IPS-18c (cell line): ENCODE data around the gene GTF2IRD1.
A peak's percentile ranks its signal among the peaks of the same experiment; 100 is the strongest.
"Not testable (repeated sequence)": the region's sequence is repeated elsewhere in the genome, so short reads cannot be mapped to it uniquely, and the experiment has no call there.

Experiments
- H3K4me3 ChIP-seq: 2 replicates; pipeline ENCODE4 v1.7.0; 2013; ENCODE audit warnings: low read depth, mild to moderate bottlenecking, low read length, moderate library complexity; ENCODE audit not compliant: insufficient read depth
- H3K9me3 ChIP-seq: one replicate; pipeline ENCODE4 v1.6.1; 2013; ENCODE audit warnings: mild to moderate bottlenecking, low read length, moderate library complexity; ENCODE audit not compliant: control insufficient read depth, insufficient read depth

The GTF2IRD1 gene

DNA sequence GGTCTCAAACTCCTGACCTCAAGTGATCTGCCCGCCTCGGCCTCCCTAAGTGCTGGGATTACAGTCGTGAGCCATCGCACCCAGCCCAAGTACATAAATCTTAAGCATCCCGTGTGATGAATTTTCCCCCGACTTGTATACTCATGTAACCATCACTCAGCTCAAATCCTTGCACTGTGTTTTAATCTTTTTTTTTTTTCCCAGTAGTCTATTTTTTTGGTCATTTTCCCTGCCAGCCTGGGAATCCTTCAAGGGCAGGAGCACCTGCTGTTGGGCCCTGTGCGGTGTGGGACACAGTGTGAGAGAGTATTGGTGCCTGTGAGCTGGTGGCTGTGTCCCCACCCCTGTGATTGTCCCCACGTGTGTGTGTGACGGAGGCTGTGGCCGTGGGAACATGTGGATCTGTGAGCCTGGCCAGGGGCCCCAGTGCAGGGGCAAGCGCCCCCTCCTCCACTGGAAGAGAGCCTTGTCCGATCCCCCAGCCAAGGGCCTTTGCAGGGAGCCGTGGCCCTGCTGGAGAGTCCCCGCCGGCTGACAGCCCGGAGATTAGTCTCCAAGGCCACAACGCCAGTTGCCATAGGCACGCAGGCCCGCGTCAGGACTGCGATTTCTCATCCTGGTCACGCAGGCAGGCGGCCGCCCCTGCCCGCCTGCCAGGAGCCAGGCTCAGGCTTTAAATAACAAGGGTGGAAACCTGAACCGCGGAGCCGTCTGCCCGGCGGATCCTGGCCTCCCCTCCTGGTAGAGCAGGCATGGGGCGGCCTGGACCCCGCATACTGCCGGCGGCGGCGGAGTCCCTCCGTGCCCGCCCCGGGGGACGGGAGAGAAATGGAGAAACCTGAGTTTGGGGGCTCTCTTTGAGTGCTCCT is 26.5 kb downstream of the GTF2IRD1 start:
- no peaks in the 10 kb centered on the region for H3K9me3 ChIP-seq
- H3K4me3 ChIP-seq = peak overlapping the region; percentile 24

DNA sequence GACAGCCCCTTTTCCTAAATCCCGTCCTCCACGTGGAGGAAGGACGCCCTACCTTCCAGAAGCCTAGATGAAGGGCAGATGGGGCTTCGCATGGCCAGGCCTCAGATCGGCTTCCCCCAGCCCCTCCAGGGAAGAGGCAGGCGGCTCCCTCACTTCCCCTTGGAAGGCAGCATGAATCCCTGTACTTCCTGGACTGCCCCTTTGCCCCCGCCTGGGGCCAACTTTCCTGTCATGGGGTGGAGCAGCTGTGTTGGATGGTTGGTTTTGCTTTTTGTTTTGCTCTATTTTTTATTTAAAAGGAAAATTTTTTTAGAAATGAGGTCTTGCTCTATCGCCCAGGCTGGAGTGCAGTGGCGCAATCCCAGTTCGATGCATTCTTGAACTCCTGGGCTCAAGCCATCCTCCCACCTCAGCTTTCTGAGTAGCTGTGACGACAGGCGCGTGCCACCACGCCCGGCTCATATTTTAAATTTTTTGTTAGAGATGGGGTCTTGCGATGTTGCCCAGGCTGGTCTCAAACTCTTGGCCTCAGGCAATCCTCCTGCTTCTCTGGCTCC is 27.2 kb downstream of the GTF2IRD1 start:
- no peaks in the 10 kb centered on the region for H3K9me3 ChIP-seq
- H3K4me3 ChIP-seq = peak overlapping the region; percentile 24

DNA sequence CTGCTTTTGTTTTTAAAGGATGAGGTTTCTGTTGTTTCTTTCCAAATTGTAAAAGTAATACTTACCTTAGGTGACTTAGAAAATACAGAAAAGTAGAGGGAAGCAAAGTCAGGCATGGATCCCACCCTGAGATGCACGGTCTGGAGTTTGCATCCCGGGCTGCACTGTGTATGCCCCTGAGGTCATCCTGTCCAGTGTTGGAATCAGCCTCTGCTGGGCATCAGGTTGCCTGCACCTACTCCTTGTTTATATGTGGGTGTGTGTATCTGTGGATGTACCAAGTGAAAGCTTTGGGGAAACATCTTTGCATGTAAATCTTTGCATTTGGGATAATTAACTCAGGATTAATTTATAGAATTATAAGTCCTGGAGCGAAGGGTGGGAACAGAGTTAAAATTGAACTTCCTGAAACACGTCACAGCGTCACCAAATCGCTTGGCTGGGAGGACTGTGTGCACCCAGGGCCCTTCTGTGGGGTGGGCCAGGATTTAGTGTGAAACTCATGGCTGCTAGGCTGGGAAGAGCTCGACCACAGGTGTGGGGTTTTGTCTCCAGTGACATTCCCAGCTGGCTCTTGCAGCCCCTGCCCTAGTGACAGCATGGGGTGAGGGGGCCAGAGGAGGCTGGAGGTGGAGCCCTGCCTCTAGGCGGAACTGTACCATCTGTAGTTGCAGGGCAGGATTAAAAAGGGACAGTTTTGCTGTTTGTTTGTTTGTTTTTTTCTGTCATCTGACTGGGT is 27.9 kb downstream of the GTF2IRD1 start:
- no peak overlapping the region for H3K4me3 ChIP-seq
- H3K9me3 ChIP-seq = no peaks in the 10 kb centered on the region

DNA sequence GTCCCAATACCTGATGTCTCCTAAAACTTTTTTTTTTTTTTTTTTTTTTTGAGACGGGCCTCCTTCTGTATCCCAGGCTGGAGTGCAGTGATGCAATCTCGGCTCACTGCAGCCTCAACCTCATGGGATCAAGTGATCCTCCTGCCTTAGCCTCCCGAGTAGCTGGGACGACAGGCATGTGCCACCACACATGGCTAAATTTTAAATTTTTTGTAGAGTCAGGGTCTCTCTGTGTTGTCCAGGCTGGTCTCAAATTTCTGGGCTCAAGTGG is 28.4 kb downstream of the GTF2IRD1 start:
- Histone ChIP-seq H3K9me3 (no peaks in the 10 kb centered on the region), H3K4me3 (no peak overlapping the region)

DNA sequence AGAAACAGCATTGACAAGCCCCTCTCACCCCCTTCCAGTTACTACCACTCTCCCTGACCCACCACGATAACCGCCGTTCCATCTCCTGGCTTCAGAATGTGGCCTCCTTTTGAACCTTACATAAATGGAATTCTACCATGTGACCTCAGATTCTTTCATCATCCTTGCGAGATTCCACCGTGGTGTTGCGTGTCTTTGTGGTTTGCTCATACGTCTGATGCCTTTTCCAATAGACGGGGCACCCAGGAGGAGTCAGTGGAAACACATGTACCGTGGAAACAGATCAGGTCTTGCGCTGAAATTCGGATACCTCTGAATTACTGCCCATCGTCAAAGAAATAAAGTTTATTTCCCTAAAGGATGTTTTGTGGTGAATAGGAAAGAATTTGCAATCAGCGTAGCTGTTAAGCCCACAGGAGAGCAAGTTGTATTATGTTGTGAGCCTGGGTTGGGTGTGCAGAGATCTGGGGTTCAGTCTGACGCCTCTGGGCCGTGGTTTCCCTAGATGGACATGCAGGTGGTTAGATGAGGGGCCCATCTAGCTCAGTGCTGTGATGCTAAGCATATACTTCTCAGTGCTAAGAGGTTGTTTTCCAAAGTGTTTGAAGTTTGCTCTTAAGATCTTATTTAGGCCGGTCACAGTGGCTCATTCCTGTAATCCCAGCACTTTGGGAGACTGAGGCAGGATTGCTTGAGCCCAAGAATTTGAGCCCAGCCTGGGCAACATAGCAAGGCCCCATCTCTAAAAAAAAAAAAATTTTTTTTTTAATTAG is 29.1 kb downstream of the GTF2IRD1 start:
- H3K9me3 ChIP-seq = no peaks in the 10 kb centered on the region

DNA sequence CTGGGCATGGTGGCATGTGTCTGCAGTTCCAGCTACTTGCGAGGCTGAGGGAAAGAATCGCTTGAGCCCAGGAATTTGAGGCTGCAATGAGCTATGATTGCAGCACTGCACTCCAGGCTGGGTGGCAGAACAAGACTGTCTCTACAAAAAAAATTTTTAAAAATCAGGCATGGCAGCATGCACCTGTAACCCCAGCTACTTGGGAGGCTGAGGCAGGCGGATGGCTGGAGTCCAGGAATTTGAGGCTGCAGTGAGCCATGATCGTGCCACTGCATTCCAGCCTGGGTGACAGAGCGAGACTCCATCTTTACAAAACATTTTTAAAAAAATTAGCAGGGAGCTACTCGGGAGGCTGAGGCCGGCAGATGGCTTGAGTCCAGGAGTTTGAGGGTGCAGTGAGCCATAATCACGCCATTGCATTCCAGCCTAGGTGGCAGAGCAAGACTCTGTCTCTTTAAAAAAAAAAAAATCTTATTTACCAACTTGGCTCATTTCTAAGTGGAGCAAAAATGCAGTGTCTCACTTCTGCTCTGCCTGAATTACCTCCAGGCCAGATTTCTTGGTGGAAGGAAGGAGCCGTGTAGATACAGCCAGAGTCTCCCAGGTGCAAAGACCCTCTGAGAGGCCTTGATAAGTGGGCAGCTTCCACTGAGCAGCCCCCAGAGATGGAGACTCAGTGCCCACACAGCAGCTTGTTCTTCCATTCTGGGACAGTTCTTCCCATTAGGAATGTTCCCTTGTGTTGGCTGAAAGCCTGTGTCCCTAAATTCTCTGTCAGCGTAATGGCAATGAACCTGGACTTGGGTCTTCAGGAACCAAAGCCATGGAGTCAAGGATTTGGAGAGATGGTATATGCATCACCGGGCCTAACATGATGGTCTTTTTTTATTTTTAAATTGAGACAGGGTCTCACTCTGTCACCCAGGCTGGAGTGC is 30.0 kb downstream of the GTF2IRD1 start:
- Histone ChIP-seq H3K9me3 (peaks cover 3% of the 10 kb centered on the region), H3K4me3 (no peak overlapping the region)

More for the DNA sequence above, 29.1 kb downstream of the GTF2IRD1 start:
- H3K4me3 ChIP-seq = no peak overlapping the region

DNA sequence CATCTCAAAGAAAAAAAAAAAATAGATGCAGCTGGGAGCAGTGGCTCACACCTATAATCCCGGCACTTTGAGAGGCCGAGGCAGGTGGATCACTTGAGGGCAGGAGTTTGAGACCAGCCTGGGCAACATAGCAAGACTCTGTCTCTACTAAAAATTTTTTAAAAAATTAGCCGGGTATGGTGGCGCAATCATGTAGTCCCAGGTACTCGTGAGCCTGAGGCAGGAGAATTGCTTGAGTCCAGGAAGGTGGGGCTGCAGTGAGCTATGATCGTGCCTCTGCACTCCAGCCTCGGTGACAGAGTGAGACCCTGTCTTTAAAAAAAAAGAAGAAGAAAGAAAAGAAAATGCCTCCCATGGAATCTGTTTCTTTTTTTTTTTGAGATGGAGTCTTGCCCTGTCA is 31.9 kb downstream of the GTF2IRD1 start:
- H3K9me3 ChIP-seq = peaks cover 3% of the 10 kb centered on the region
- H3K4me3 ChIP-seq = no peak overlapping the region

DNA sequence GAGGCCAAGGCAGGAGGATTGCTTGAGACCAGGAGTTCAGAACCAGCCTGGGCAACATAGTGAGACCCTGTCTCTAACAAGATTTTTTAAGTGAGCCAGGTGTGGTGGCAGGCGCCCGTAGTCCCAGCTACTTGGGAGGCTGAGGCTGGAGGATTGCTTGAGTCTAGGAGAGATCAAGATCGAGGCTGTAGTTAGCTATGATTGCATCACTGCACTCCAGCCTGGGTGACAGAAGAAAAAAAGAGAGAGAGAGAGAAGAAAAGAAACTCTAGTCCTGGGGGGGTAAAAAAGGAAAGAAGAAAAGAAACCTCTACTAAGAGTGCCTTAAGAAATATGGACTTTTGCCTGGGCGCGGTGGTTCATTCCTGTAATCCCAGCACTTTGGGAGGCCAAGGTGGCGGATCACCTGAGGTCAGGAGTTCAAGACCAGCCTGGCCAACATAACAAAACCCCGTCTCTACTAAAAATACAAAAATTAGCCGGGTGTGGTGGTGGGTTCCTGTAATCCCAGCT is 34.9 kb downstream of the GTF2IRD1 start:
- H3K4me3 ChIP-seq, H3K9me3 ChIP-seq: not testable (repeated sequence)

DNA sequence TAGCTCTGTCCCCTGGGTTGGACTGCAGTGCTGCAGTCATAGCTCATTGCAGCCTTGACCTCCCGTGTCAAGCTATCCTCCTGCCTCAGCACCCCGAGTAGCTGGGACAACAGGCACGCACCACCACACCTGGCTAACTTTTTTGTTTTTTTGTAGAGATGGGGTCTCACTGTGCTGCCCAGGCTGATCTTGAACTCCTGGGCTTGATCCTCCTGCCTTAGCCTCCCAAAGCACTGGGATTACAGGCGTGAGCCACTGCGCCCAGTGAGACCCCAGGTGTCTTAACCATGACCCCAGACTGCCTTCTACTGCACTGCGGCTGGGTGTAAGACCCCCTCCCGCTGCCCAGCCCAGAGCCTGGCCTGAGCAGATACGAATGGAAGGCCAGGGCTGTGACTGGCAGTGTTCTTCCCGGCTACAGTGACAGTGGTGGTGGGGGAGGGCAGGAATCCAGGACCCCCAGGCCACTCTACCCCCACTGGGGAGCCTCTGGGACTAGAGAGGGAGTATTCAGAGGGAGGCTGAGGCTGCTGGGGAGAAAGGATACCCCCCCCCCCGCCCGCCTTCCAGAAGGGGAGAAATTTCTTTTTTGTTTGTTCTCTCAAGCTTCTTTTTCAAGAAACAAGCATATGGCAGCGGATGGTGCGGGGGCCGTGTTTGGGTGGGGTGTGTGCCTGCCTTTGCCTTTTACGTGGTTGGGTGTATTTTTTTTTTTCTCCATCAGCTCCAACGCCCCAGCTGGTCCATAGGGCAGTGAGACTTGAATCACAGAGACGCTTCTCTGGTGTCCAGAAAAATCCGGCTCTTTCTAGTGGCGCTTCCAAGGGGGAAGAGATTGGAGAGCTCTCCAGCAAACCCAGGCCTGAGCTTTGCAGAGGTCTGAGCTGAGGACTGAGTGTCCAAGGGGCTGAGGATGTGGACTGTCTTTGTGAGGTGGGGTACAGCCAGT is 36.6 kb downstream of the GTF2IRD1 start:
- no peak overlapping the region for H3K4me3 ChIP-seq
- peaks cover 3% of the 10 kb centered on the region for H3K9me3 ChIP-seq

DNA sequence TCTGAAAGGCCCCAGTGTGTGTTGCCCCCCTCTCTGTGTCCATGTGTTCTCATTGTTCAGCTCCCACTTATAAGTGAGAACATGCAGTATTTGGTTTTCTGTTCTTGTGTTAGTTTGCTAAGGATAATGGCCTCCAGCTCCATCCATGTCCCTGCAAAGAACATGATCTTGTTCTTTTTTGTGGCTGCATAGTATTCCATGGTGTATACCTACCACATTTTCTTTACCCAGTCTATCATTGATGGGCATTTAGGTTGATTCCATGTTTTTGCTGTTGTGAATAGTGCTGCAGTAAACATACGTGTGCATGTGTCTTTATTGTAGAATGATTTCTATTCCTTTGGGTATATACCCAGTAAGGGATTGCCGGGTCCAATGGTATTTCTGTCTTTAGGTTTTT is 37.8 kb downstream of the GTF2IRD1 start:
- not testable (repeated sequence) for H3K9me3 ChIP-seq, H3K4me3 ChIP-seq

DNA sequence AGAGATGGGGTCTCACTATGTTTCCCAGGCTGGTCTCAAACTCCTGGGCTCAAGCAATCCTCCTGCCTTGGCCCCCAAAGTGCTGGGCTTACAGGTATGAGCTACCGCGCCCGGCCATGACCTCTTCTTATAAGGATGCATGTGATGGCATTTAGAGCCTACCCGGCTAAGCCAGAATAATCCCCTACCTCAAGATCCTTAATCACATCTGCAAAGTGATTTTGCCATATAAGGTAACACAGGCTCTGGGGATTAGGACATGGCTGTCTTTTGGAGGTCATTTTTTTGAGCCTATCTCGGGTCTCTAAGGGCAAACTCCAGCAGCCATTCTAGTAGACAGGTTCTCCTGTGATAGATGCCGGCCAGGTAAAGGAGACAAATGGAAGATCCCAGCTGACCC is 39.6 kb downstream of the GTF2IRD1 start:
- H3K9me3 ChIP-seq = no peaks in the 10 kb centered on the region
- no peak overlapping the region for H3K4me3 ChIP-seq

DNA sequence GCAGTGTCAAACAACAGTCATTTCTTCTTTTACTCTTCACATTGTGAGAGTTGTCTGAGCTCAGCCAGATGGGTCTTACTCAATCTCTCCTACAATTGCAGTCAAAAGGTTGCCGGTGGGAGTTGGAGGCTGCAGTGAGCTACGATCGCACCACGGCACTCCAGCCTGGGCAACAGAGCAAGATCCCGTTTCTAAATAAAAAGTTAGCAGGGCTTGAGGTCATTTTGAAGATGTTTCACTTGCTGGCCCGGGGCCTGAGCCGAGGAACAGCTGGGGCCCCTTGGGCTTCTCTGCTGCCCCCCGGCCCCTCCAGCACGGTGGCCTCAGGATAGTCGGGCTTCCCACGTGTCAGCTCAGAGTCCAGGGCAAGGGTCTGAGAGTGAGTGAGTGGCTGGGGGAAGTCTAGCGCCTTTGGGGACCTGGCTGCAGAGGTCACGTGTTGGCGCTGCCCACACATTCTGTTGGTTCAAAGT is 40.4 kb downstream of the GTF2IRD1 start:
- Histone ChIP-seq H3K9me3 (no peaks in the 10 kb centered on the region), H3K4me3 (no peak overlapping the region)

DNA sequence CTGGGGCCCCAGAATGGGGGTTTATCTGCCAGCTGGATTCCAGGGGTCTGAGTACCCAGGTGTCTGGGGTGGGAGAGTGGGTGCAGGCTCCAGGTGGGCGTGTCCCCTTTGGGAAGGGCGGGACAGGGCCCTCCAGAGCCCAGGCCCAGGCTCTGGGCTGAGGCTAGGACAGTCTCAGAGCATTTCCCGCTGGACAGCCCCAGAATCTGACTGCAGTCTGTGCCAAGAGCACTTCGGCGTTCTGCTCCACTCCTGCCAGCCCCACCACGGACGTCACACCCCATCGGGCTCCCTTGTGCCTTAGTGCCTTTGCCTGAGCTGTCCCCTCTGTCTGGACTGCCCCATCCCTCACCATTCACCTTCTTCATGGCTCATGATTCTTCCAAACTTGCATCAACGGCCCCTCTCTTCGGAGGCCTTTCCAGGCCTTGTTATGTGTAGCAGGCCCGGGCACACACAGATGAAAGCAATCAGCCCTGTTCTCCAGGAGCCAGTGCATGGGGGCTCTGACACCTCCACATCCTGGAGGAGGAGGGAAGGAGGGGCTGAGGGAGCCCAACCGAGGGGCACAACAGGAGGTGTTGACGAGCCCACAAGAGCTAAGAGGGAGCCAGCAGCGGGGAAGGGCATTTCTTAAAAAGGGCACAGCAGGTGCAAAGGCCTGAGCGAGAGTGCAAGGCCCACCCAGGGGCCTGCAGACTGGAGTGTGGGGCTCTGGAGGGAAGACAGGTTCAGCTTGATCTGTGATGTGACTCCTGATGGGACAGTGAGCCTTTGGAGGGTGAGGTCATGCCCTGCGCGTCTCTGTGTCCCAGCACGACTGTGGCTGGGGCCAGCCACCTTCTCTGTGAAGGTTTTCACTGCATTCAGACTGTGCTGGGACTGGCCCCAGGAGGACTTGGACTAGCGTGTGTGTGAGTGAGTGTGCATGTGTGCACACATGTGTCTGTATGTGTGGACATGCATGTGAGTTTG is 41.7 kb downstream of the GTF2IRD1 start:
- Histone ChIP-seq H3K4me3 (no peak overlapping the region), H3K9me3 (no peaks in the 10 kb centered on the region)

DNA sequence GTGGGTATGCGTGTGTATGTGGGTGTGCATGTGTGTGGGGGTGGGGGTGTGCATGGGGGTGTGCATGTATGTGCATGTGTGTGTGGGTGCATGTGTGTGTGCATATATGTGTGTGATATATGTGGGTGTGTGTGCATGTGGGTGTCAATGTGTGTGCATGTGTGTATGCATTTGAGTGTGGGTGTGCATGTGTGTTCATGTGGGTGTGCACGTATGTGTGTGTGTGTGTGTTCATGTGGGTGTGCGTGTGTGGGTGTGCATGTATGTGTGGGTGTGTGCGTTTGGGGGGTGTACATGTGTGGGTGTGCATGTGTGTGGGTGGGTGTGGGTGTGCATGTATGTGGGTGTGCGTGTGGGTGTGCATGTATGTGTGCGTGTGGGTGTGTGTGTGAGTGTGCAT is 42.6 kb downstream of the GTF2IRD1 start:
- no peaks in the 10 kb centered on the region for H3K9me3 ChIP-seq
- no peak overlapping the region for H3K4me3 ChIP-seq
